GM18870 (cell line): Measurements from ENCODE around the gene PAPLN.
"Not testable (repeated sequence)": the region's sequence is repeated elsewhere in the genome, so short reads cannot be mapped to it uniquely, and the experiment has no call there.

Source experiments
- ATAC-seq: cut with Tn5 transposase; IDR thresholded peaks from one replicate; pipeline ENCODE4 v1.9.1; 2021; ENCODE audit warnings: moderate library complexity; ENCODE audit not compliant: unreplicated experiment

Gene PAPLN, protein sequence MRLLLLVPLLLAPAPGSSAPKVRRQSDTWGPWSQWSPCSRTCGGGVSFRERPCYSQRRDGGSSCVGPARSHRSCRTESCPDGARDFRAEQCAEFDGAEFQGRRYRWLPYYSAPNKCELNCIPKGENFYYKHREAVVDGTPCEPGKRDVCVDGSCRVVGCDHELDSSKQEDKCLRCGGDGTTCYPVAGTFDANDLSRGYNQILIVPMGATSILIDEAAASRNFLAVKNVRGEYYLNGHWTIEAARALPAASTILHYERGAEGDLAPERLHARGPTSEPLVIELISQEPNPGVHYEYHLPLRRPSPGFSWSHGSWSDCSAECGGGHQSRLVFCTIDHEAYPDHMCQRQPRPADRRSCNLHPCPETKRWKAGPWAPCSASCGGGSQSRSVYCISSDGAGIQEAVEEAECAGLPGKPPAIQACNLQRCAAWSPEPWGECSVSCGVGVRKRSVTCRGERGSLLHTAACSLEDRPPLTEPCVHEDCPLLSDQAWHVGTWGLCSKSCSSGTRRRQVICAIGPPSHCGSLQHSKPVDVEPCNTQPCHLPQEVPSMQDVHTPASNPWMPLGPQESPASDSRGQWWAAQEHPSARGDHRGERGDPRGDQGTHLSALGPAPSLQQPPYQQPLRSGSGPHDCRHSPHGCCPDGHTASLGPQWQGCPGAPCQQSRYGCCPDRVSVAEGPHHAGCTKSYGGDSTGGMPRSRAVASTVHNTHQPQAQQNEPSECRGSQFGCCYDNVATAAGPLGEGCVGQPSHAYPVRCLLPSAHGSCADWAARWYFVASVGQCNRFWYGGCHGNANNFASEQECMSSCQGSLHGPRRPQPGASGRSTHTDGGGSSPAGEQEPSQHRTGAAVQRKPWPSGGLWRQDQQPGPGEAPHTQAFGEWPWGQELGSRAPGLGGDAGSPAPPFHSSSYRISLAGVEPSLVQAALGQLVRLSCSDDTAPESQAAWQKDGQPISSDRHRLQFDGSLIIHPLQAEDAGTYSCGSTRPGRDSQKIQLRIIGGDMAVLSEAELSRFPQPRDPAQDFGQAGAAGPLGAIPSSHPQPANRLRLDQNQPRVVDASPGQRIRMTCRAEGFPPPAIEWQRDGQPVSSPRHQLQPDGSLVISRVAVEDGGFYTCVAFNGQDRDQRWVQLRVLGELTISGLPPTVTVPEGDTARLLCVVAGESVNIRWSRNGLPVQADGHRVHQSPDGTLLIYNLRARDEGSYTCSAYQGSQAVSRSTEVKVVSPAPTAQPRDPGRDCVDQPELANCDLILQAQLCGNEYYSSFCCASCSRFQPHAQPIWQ

DNA sequence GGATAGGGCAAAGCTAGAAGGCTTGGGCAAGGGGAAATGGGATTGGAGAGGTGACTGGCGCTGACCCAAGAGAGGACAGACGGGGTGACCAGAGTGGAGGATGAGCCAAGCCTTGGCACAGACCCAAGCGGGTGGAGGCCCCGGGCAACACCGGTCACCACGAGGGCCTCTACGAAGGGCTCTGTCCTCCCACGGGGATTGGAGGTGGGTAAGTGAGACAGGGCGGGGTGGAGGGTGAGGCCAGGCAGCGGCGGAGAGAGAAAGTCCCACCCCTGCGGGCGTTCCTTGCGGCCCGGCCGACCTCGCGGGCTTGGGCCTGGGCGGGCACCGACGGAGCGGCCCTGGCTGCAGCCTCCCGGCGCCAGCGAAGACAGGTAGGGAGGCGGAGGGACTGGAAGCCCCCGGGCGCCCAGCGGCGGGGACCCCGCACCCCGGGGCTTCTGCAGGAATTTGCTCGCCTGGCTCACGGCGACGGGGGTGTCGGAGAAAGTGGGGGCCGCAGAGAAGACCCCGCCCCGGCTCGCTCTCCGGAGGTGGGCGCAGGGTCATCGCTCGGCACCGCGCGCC is at the start of gene PAPLN:
PAPLN (plus strand) TSS at position 288 of the 567 bp plus-strand sequence. CDS start 2,273 bp downstream, outside the sequence.
- ATAC-seq = no peak

DNA sequence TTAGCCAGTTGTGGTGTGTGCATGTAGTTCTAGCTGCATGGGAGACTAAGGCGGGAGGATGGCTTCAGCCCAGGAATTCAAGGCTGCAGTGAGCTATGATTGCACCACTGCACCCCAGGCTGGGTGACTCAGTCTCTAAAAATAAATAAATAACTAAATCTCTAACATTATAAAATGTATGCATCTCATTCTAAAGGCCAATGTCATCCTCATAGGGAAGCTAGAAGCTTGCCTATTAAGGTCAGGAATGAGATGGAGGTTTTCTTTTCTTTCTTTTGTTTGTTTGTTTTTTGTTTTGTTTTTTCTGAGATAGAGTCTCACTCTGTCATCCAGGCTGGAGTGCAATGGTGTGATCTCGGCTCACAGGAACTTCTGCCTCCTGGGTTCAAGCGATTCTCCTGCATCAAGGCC is 48.8 kb upstream of the PAPLN start:
- no peak for ATAC-seq

DNA sequence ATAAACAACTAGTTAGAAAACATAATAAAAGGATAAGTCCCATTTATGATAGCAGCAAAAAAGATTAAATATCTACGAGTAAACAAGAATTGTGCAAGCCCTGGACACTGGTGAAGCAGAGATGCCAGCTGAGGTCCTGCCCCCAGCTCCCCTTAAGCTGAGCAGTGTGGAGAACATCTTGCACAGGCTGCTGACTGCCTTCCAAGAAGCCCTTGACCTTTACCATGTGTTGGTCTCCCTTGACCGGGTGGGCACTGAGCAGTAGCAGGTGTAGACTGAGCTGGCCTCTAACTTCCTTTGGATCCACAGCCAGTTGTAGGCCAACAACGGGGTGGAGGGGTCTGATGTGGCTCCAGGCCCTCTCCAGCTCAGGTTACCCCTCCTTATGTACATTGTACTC is 47.7 kb upstream of the PAPLN start:
- no peak for ATAC-seq

DNA sequence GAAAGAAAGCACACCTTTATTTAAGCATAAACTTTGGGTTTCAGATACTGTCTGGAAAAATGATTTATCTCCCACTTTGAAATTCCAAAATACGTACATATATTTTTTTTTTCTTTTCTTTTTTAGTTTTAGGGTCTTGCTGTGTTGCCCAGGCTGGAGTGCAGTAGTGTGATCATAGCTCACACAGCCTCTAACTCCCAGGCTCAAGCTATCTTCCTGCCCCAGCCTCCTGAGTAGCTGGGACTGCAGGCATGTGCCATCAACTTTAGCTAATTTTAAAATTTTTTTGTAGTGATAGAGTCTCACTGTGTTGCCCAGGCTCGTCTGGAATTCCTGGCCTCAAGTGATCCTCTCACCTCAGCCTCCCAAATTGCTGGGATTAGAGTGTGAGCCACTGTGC is 45.9 kb upstream of the PAPLN start:
- no peak for ATAC-seq

DNA sequence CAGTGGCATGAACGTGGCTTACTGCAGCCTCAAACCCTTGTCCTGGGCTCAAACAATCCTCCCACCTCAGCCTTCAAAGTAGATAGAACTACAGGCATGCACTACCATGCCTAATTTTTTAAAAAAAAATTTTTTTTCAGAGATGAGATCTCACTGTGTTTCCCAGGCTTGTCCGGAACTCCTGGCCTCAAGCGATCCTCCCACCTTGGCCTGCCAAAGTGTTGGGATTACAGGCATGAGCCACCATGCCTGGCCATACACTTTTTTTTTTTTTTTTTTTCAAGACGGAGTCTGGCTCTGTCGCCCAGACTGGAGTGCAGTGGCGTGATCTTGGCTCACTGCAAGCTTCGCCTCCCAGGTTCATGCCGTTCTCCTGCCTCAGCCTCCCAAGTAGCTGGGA is 43.0 kb upstream of the PAPLN start:
- not testable (repeated sequence) for ATAC-seq

DNA sequence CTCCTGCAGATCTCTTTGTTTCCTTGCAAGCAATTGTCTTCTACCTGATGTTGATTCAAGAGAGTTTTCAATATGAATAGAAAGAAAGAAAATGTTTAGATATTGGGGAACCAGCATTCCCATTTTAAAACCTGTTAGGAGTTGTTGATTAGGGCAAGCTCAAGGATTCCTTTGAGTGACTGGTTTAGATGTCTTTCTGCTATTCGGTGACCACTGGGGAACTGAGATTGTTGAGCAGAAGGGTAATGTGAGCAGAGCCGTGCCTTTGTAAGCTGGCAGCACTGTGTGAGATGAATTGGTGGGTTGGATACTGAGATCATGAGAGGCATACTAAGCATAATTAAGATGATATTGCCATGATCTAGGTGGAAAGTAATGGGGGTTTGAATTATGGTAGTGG is 39.1 kb upstream of the PAPLN start:
- ATAC-seq = no peak

DNA sequence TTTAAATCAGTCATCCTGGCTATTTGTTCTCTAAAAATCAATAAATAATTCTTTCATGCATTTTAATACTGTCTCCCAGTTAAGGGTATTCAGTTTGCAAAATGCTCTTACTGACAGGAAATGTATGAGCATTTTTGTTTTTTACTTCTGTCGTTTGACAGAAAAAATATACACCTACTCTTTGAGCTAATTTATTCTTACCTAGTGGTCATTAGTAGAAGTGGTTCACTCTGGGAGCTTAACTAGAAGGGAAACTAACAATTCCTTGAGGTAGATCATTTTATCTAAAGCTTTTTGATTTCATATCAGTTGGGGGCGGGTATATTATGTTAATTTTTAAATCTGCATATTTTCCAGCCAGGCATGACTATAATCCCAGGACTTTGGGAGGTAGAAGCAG is 33.8 kb upstream of the PAPLN start:
- no peak for ATAC-seq

DNA sequence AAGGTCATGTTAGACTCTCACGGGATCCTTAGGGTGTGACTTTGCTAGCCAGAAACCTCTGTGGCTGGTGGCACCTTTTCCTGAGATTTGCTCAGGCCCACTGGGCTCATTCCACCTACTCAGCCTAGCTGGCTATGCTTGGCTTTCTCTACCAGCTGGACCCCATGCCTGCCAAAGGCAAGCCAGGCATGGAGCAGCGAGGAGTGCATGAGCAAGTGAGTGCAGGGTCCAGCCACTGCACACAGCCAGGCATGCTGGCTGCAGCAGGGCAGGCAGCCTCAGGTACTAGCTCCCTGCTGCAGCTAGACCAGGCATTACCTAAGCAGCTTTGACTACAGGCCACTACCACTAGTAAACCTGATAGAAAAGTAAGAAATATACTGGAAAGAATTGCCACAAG is 29.7 kb upstream of the PAPLN start:
- ATAC-seq = no peak

DNA sequence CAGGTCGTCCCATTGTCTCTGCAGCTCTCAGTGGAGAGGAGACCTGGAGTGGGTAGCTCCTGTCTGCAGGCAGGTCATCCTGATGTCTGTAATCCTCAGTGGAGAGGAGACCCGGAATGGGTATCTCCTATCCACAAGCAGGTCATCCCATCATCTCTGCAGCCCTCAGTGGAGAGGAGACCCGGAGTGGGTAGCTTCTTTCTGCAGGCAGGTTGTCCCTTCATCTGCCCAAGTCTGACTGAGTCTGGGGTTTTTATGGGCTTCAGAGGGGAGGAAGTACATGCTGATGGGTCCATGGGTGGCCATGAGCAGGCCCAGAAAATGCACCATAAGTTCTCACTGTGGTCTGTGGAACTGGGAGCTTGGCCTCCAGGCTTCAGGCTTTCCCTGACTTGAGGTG is 28.9 kb upstream of the PAPLN start:
- ATAC-seq = no peak

DNA sequence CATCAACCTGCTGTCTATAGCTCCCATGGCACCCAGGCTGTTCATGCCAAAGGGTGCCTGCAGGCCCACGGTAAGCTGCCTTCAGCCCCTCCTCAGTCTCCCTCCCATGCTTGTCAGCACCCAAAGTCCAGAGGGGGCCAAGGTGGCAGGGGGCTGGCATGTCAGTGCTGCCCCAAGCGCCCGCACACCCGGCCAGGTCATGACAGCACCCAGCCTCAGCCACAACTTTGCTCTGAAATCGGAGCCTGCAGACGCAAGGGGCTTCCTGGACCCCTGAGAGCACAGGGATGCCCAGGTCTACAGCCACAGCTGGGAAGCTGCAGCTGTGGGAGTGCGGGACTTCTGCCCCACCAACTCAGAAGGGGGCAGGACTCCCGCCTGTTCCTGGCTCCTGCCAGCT is 28.5 kb upstream of the PAPLN start:
- ATAC-seq = no peak

DNA sequence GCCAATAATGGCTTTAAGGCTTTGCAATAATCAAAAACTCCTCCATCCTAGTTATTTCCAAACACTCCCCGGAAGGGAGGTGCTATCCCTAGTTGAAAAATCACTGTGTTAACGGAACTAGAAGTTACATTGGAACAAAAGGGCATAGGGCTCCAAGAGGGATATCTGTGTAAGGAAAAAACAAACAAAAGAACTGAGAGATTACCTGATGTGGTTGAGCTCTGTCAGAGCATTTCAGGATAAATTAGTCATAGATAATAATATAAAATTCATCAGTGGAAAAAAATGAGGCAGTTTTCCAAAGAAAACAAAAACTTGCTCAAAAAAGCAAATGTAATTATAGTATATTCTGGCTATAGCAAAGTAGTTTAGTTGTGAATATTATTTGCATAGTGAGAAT is 27.4 kb upstream of the PAPLN start:
- no peak for ATAC-seq

DNA sequence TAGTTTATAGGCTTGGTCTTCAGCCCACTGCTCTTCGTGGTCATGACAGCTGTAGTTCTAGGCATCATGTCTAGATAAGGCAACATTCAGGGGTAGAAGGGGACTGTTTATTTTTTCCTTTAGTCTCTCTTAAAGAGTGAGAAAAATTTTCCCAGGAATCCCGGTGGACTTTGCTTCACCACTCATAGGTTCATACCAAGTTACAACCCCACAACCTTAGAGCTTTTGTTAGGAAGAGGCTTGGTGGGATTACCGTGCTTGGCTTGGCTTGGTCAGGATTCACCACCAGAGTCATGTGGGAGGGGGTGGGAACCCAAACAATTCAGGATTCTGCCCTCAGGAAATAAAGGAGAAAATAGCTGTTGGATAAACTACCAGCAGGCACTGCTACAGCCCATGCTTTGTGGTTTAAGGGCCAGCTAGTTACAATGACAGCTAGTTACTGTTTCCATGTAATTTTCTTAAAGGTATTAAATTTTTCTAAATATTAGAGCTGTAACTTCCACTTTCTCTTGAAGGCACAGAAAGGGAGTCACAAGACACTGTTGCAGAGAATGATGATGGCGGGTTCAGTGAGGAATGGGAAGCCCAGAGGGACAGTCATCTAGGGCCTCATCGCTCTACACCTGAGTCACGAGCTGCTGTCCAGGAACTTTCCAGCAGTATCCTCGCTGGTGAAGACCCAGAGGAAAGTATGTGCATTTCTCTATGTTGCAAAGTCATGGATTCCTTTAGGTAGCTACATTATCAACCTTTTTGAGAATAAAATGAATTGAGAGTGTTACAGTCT is 25.9 kb upstream of the PAPLN start:
- no peak for ATAC-seq

DNA sequence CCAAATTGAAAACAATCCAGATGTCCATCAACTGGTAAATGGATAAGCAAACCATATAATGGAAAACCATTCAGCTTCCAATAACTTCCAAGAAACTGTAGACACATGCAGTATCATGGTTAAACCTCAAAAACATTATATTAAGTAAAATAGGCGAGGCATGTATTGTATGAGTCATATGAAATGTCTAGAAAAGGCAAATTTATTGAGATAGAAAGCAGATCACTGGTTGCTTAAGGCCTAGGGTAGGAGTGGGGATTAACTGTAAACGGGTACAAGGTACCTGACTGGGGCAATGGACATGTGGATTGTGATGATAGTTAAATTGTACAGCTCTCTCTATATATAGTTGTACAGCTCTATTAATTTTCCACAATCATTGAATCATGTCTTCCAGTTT is 21.3 kb upstream of the PAPLN start:
- no peak for ATAC-seq

DNA sequence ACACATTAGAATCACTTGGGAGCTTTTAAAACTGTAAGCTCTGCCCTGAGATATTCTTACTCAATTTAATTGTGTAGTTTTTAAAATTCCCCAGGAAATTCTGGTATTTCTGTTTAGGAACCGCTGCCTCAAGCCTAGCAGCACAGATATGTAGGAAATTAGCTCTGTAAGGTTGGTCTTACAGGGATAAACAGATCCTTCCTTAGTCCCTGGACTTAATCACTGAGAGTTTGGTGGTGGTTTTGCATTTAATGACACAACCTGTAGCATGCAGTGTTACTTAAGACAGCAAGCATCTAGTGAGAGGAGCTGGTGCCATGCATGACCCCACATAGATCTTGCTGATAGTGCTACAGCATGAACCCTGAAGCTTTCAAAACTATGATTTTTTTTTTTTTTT is 19.9 kb upstream of the PAPLN start:
- no peak for ATAC-seq

DNA sequence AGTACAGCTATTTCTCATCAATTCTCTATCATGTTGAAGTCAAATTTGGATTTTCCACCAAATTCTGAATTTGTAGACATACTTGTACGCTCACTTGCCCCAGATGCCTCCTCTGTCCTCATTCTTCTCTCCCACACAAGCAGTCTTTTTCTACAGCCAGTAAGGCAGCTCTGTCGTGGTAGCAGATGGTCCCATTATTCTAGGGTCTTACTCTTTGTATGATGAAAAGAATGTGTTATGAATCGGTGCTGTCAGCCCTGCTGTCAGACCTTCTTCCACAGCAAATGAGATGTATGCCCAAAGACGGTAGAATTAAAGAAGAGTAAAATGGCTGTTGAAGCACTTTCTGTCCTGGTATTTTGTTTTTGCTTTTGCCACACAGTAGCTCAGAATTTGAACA is 17.2 kb upstream of the PAPLN start:
- ATAC-seq = no peak

DNA sequence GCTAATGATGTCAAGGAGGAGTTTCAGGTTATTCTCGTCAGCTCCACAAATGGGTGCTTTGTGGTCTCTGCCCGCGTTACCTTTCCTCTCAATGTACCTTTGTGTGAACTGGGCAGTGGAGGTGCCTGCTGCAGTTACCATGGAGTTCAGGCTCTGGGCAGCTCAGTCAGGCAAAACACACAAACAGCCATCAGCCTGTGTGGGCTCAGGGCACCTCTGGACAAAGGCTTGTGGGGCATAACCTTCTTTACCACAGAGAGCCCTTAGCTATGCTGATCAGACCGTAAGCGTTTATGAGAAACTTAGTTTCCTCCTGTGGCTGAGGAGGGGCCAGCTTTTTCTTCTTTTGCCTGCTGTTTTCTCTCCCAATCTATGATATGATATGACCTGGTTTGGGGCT is 16.7 kb upstream of the PAPLN start:
- ATAC-seq = no peak

DNA sequence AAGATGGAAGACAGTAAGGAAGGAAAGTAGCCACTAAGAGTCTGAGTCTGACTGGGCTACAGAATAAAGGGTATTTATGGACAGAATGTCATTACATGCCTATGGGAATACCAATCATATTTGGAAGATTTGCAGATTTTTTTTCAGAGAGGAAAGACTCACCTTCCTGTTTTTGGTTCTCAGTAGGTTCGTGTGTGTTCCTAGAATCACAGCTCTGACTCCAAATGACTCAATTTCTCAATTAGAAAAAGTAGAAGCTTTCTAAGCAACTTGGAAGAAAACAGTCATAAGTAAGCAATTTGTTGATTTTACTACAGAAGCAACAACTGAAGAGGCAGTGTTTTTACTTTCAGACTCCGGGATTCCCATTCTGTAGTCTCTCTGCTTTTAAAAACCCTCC is 15.4 kb upstream of the PAPLN start:
- ATAC-seq = no peak

DNA sequence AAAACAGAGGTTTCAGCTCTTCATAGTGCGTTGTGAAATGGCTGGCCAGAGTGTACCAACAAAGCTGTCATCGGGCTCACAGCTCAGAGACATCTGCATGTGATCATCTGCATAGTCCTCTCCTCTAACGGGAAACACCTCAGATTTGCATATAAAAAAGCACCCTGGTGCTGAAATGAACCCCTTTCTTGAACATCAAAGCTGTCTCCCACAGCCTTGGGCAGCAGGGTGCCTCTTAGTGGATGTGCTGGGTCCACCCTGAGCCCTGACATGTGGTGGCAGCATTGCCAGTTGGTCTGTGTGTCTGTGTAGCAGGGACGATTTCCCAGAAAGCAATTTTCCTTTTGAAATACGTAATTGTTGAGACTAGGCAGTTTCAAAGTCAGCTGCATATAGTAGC is 14.3 kb upstream of the PAPLN start:
- no peak for ATAC-seq

DNA sequence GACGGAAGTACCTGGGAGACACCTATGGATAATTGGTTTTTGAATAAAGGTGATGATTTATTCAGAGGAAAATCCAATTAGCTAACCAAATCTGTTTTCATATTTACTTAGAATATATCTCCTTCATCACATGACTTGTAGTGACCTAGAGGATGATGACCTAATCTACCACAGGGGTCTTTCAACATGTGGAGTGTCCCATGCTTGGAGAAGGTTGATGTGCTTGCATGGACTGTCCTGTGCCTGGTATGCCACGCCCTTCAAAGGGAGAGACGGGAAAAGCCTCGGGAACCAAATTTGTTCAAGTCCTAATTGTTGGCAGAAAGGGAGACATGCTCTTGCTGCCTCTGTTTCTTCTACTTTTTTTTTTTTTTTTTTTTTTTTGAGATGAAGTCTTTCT is 11.8 kb upstream of the PAPLN start:
- no peak for ATAC-seq
